GM10266 (cell line): Measurements from ENCODE around the gene MTX1.

Experiments used
- DNase-seq: peaks from one replicate; pipeline ENCODE4 v3.0.0; 2012; ENCODE audit errors: extremely low spot score
- TF ChIP-seq, protein P1 (sequence below): IDR thresholded peaks from 2 replicates; pipeline ENCODE4 v1.5.1; 2012; ENCODE audit warnings: mild to moderate bottlenecking, low read depth; ENCODE audit not compliant: control insufficient read depth, insufficient read depth; ENCODE audit errors: missing control alignments

The MTX1 gene

DNA sequence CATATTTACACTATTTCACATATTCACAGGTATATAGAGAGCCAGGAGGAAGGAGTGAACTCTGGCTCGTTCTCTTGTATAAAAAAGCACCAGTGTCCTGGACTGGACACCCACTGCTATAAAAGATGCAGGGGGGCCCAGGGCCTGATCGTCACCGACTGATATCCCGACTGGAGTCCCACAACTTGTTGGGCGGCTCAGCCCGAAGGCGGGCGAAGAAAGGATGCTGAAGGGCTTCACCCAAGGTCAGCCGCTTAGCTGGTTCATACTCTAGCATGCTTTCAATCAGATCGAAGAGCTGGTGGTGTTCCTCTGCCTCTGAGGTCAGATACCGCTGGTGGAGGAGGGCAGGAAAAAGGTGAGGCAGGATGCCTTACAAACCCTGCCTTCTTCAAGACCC lies 54.6 kb downstream of the MTX1 start:
- DNase-seq: no peak
- TF ChIP-seq, protein P1, sequence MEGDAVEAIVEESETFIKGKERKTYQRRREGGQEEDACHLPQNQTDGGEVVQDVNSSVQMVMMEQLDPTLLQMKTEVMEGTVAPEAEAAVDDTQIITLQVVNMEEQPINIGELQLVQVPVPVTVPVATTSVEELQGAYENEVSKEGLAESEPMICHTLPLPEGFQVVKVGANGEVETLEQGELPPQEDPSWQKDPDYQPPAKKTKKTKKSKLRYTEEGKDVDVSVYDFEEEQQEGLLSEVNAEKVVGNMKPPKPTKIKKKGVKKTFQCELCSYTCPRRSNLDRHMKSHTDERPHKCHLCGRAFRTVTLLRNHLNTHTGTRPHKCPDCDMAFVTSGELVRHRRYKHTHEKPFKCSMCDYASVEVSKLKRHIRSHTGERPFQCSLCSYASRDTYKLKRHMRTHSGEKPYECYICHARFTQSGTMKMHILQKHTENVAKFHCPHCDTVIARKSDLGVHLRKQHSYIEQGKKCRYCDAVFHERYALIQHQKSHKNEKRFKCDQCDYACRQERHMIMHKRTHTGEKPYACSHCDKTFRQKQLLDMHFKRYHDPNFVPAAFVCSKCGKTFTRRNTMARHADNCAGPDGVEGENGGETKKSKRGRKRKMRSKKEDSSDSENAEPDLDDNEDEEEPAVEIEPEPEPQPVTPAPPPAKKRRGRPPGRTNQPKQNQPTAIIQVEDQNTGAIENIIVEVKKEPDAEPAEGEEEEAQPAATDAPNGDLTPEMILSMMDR: no peak
